HCT116 (cell line): ENCODE data around the gene NRGN. TPM values are rescaled to one million over a fixed set of nuclear protein-coding genes. Genes with fewer than 3 reads are reported as not detected.

ENCODE experiments used
- ATAC-seq: fragments of 200-7000 bp; cut with Tn5 transposase; 2 replicates; pipeline ENCODE4 v1.9.1; 2020; ENCODE audit warnings: mild to moderate bottlenecking, moderate library complexity
- BruUV-seq: library from RNA; stranded (reverse); fragments of 400-500 nt; replicated peaks from 2 replicates; lab custom pipeline; 2021; lab: Mats Ljungman, UMichigan
- CTCF ChIA-PET: fragments of 300-600 bp; sonication (Branson Sonifier 250); formaldehyde crosslinking; loops from one replicate; lab custom pipeline; 2021; ENCODE audit warnings: antibody characterized with exemption; lab: Charles Lee
- POLR2A ChIA-PET: fragments of 300-600, 350-600 bp; sonication (Branson Sonifier 250); formaldehyde crosslinking; loops from one replicate; lab custom pipeline; 2021; ENCODE audit warnings: antibody characterized with exemption; lab: Charles Lee
- RAD21 ChIA-PET, 2 experiments: fragments of 300-600 bp; sonication (Branson Sonifier 250); formaldehyde crosslinking; loops; one replicate each; lab custom pipeline; 2023; ENCODE audit warnings: low total read pairs in 2 of 2; ENCODE audit not compliant: uncharacterized antibody in 2 of 2, unreplicated experiment in 2 of 2, low non-redundant PET in 1 of 2; lab: Charles Lee
- DNase-seq: peaks from one replicate; pipeline ENCODE4 v3.0.0-alpha.2; 2010; ENCODE audit warnings: low read depth, low spot score
- H2AFZ ChIP-seq: fragments of 200-600 bp; shearing (Covaris generic), sonication (generic); 2 replicates; pipeline ENCODE4 v1.6.1; 2017; ENCODE audit warnings: low read depth, mixed run types, mixed read lengths, antibody characterized with exemption, low read length; ENCODE audit not compliant: poor library complexity, severe bottlenecking
- H3K27ac ChIP-seq: 2 replicates; pipeline ENCODE4 v1.5.1; 2012; ENCODE audit warnings: low read depth, low read length
- H3K27me3 ChIP-seq: fragments of 200-600 bp; sonication (generic); 2 replicates; pipeline ENCODE4 v1.6.1; 2016; ENCODE audit warnings: mixed run types, low read length, mixed read lengths; ENCODE audit not compliant: insufficient read depth
- H3K36me3 ChIP-seq, 2 experiments: fragments of 200-500 bp in 1 of 2; fragments of 200-600 bp in 1 of 2; sonication (Bioruptor generic) in 1 of 2; sonication (generic) in 1 of 2; 2 replicates each; pipeline versions ENCODE4 v1.5.1 to v1.6.1; 2014 to 2016; ENCODE audit warnings: low read length in 2 of 2, inconsistent platforms in 1 of 2, mixed read lengths in 1 of 2, mixed run types in 1 of 2; ENCODE audit not compliant: insufficient read depth in 2 of 2, control insufficient read depth in 1 of 2
- H3K4me1 ChIP-seq, 2 experiments: fragments of 200-600 bp in 1 of 2; sonication (generic) in 1 of 2; 2 replicates each; pipeline versions ENCODE4 v1.5.1 to v1.6.1; 2012 to 2017; ENCODE audit warnings: low read length in 2 of 2, inconsistent platforms in 1 of 2, mild to moderate bottlenecking in 1 of 2, mixed read lengths in 1 of 2, mixed run types in 1 of 2, moderate library complexity in 1 of 2; ENCODE audit not compliant: insufficient read depth in 2 of 2, control insufficient read depth in 1 of 2
- H3K4me2 ChIP-seq: fragments of 200-600 bp; sonication (generic); 2 replicates; pipeline ENCODE4 v1.6.1; 2017; ENCODE audit warnings: mixed run types, low read length, mixed read lengths
- H3K4me3 ChIP-seq, 2 experiments: fragments of 200-600 bp in 1 of 2; sonication (generic) in 1 of 2; replicated peaks in 1 of 2; 2 replicates each; pipeline ENCODE4 v1.5.1; 2011 to 2016; ENCODE audit warnings: low read length in 2 of 2, control low read depth in 1 of 2, low read depth in 1 of 2, mild to moderate bottlenecking in 1 of 2, mixed read lengths in 1 of 2, mixed run types in 1 of 2
- H3K79me2 ChIP-seq: fragments of 200-600 bp; sonication (generic); 2 replicates; pipeline ENCODE4 v1.6.1; 2017; ENCODE audit warnings: mild to moderate bottlenecking, mixed run types, low read length, moderate library complexity, mixed read lengths; ENCODE audit not compliant: insufficient read depth
- H3K9ac ChIP-seq: fragments of 200-600 bp; sonication (generic); 2 replicates; pipeline ENCODE4 v1.6.1; 2016; ENCODE audit warnings: low read length, mixed read lengths
- H3K9me2 ChIP-seq: fragments of 200-600 bp; sonication (generic), shearing (Covaris generic); 2 replicates; pipeline ENCODE4 v1.6.1; 2017; ENCODE audit warnings: mixed run types, mild to moderate bottlenecking, moderate library complexity; ENCODE audit not compliant: insufficient read depth
- H3K9me3 ChIP-seq, 2 experiments: fragments of 200-500 bp in 1 of 2; fragments of 200-600 bp in 1 of 2; sonication (Bioruptor generic) in 1 of 2; sonication (generic) in 1 of 2; 2 replicates each; pipeline ENCODE4 v1.6.1; 2014 to 2017; ENCODE audit warnings: low read length in 2 of 2, mixed read lengths in 2 of 2, inconsistent platforms in 1 of 2, low read depth in 1 of 2, mild to moderate bottlenecking in 1 of 2, mixed run types in 1 of 2, moderate library complexity in 1 of 2; ENCODE audit not compliant: control insufficient read depth in 1 of 2, insufficient read depth in 1 of 2
- H4K20me1 ChIP-seq: fragments of 200-600 bp; sonication (generic), shearing (Covaris generic); 2 replicates; pipeline ENCODE4 v1.6.1; 2017; ENCODE audit warnings: mixed run types, mild to moderate bottlenecking, moderate library complexity; ENCODE audit not compliant: insufficient read depth
- CEBPB ChIP-seq: IDR thresholded peaks from 2 replicates; pipeline ENCODE4 v1.6.1; 2012; ENCODE audit warnings: low read depth
- FOSL1 ChIP-seq: IDR thresholded peaks from 2 replicates; pipeline ENCODE4 v1.6.1; 2012; ENCODE audit warnings: low read depth
- JUND ChIP-seq: IDR thresholded peaks from 2 replicates; pipeline ENCODE4 v1.6.1; 2012
- SIN3A ChIP-seq: IDR thresholded peaks from 2 replicates; pipeline ENCODE4 v1.6.1; 2012; ENCODE audit warnings: low read depth
- SP1 ChIP-seq: IDR thresholded peaks from 2 replicates; pipeline ENCODE4 v1.6.1; 2012; ENCODE audit warnings: low read depth
- SRF ChIP-seq: IDR thresholded peaks from 2 replicates; pipeline ENCODE4 v1.6.1; 2012; ENCODE audit warnings: low read depth
- ZFX ChIP-seq: fragments of 450-650 bp; IDR thresholded peaks from 2 replicates; pipeline ENCODE4 v1.6.1; 2017
- intact Hi-C: fragments of 100-400 bp; cut with micrococcal nuclease; formaldehyde crosslinking; loops from 2 replicates; pipeline ENCODE4 v1.10.0; 2022
- total RNA-seq: library from RNA; stranded (reverse); gene quantifications from one replicate; pipeline ENCODE4 v1.2.1, GENCODE V29; 2021; ENCODE audit not compliant: unreplicated experiment
- TF ChIP-seq, protein P1 (sequence below): IDR thresholded peaks from 2 replicates; pipeline ENCODE4 v1.6.1; 2012; ENCODE audit warnings: low read depth
- TF ChIP-seq, protein P2 (sequence below): IDR thresholded peaks from 2 replicates; pipeline ENCODE4 v1.6.1; 2012
- TF ChIP-seq, protein P3 (sequence below): IDR thresholded peaks from 2 replicates; pipeline ENCODE4 v1.6.1; 2011; ENCODE audit warnings: mild to moderate bottlenecking, low read length, moderate library complexity; ENCODE audit not compliant: insufficient replicate concordance; ENCODE audit errors: extremely low read depth
- TF ChIP-seq, protein P4 (sequence below): IDR thresholded peaks from 2 replicates; pipeline ENCODE4 v1.6.1; 2012

The NRGN gene
- total RNA-seq, 1 experiment from 2014 or later = 33.3 TPM

DNA sequence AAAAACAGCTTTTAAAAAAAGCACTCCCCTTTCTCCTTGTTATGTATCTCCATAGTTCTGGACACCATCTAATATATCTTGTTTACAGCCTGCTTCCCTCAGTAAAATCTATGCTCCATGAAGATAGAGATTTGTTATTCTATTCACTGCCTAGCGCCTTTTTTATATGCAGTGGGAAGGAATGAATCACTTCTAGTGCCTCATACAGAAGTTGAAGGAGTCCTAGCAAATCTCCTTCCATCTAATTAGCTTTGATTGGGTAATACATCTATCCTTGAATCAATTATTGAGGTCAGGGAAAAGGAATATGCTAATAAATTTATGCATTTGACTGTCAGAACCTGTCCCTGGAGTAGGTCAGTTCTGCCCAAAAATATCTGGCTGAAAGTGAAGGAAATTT, 40.2 kb upstream of the NRGN start:
- intact Hi-C loops = no loop called here
- ChIA-PET POLR2A (no interaction called here), RAD21 (no interaction called here), CTCF (no interaction called here)
- ATAC-seq = no peak
- no peak overlapping the region for H3K27ac ChIP-seq
- H3K79me2 ChIP-seq = no peaks in the 10 kb centered on the region
- no peaks in the 10 kb centered on the region for H4K20me1 ChIP-seq
- H3K36me3 ChIP-seq = no peaks in the 10 kb centered on the region
- H3K4me2 ChIP-seq = no peak overlapping the region
- BruUV-seq = no TSS peak
- DNase-seq = no peak
- H3K9ac ChIP-seq = no peak overlapping the region
- no peaks in the 10 kb centered on the region for H3K4me1 ChIP-seq
- H2AFZ ChIP-seq = no peak overlapping the region
- TF ChIP-seq SRF (no peak), SIN3A (no peak)
- TF ChIP-seq, protein P1, sequence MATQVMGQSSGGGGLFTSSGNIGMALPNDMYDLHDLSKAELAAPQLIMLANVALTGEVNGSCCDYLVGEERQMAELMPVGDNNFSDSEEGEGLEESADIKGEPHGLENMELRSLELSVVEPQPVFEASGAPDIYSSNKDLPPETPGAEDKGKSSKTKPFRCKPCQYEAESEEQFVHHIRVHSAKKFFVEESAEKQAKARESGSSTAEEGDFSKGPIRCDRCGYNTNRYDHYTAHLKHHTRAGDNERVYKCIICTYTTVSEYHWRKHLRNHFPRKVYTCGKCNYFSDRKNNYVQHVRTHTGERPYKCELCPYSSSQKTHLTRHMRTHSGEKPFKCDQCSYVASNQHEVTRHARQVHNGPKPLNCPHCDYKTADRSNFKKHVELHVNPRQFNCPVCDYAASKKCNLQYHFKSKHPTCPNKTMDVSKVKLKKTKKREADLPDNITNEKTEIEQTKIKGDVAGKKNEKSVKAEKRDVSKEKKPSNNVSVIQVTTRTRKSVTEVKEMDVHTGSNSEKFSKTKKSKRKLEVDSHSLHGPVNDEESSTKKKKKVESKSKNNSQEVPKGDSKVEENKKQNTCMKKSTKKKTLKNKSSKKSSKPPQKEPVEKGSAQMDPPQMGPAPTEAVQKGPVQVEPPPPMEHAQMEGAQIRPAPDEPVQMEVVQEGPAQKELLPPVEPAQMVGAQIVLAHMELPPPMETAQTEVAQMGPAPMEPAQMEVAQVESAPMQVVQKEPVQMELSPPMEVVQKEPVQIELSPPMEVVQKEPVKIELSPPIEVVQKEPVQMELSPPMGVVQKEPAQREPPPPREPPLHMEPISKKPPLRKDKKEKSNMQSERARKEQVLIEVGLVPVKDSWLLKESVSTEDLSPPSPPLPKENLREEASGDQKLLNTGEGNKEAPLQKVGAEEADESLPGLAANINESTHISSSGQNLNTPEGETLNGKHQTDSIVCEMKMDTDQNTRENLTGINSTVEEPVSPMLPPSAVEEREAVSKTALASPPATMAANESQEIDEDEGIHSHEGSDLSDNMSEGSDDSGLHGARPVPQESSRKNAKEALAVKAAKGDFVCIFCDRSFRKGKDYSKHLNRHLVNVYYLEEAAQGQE = no peak
- TF ChIP-seq, protein P2, sequence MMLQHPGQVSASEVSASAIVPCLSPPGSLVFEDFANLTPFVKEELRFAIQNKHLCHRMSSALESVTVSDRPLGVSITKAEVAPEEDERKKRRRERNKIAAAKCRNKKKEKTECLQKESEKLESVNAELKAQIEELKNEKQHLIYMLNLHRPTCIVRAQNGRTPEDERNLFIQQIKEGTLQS = no peak
- H3K9me3 ChIP-seq = no peaks in the 10 kb centered on the region
- H3K9me2 ChIP-seq = no peaks in the 10 kb centered on the region
- H3K4me3 ChIP-seq = no peak overlapping the region
- no peaks in the 10 kb centered on the region for H3K27me3 ChIP-seq

DNA sequence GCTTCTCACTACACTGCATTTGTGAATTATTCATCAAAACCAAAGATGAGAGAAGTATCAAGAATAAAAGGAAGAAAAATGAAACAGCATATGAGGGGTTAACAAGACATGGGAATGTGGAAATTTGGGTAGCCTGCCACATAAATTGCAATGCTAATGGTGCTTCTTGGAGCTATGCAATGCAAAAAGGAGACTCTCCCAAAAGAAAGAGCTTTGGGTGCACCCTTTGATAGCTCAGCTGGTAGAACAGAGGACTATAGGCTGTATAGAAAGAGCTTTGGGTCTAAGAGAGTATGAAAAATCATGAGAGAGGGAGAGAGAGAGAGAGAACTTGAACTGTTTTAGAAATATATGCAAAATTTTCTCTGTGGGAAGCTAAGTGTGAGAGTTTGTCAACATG, 39.7 kb upstream of the NRGN start:
- no peak for DNase-seq
- no peak overlapping the region for H3K4me2 ChIP-seq
- RAD21 ChIA-PET = no interaction called here
- no peak overlapping the region for H2AFZ ChIP-seq
- H3K9me3 ChIP-seq = no peaks in the 10 kb centered on the region
- CTCF ChIA-PET = no interaction called here
- no peaks in the 10 kb centered on the region for H3K9me2 ChIP-seq
- no peak overlapping the region for H3K9ac ChIP-seq
- H4K20me1 ChIP-seq = no peaks in the 10 kb centered on the region
- POLR2A ChIA-PET = no interaction called here
- intact Hi-C loops = no loop called here
- ATAC-seq = no peak
- H3K36me3 ChIP-seq = no peaks in the 10 kb centered on the region
- TF ChIP-seq, protein P3, sequence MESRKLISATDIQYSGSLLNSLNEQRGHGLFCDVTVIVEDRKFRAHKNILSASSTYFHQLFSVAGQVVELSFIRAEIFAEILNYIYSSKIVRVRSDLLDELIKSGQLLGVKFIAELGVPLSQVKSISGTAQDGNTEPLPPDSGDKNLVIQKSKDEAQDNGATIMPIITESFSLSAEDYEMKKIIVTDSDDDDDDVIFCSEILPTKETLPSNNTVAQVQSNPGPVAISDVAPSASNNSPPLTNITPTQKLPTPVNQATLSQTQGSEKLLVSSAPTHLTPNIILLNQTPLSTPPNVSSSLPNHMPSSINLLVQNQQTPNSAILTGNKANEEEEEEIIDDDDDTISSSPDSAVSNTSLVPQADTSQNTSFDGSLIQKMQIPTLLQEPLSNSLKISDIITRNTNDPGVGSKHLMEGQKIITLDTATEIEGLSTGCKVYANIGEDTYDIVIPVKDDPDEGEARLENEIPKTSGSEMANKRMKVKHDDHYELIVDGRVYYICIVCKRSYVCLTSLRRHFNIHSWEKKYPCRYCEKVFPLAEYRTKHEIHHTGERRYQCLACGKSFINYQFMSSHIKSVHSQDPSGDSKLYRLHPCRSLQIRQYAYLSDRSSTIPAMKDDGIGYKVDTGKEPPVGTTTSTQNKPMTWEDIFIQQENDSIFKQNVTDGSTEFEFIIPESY = no peak
- TF ChIP-seq SIN3A (no peak), JUND (no peak), CEBPB (no peak), SP1 (no peak), FOSL1 (no peak), ZFX (no peak)
- TF ChIP-seq, protein P4, sequence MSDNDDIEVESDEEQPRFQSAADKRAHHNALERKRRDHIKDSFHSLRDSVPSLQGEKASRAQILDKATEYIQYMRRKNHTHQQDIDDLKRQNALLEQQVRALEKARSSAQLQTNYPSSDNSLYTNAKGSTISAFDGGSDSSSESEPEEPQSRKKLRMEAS = no peak
- no TSS peak for BruUV-seq
- H3K79me2 ChIP-seq = no peaks in the 10 kb centered on the region
- H3K4me1 ChIP-seq = no peaks in the 10 kb centered on the region
- no peak overlapping the region for H3K27ac ChIP-seq
- no peaks in the 10 kb centered on the region for H3K27me3 ChIP-seq
- no peak overlapping the region for H3K4me3 ChIP-seq
